ENCODE results near the gene TRAPPC4.

DNA sequence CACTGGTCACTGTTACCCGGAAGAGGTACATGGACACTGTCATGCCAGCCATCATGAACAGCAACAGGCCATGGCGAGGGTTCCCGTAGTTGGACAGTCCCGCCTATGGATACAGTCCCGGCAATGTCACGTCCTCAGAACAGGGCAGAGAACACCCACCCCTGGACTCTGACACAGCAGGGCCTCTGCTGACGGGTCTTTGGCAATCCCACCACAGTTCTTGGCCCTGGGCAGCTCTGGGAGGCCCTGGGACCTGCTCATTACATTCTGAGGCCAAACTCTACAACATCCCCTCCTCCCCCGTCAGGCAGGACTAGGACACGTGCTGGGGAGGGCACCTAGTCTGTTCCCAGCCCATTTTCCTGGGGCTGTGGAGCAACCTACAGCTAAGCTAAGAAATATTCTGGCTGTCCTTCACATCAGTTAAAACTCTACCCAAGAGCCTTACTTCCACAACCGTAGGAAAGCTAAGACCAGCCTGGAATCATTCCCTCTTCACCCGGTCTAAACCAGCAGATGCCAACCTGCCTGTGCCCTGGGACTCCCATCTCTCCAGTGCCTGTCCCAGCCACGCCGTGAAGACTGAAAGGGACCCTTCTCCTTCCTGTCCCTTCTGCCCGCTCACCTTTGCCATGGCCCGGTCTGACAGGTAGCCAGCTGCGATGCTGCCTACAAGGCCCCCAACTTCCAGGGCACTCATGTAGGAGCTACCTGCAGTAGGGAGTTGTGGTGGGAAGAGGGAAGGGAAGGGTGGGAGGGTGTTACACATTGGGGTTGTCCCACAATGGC lies 7.6 kb downstream of the TRAPPC4 start:
- TF ChIP-seq POLR2A (IDR thresholded peaks at IDR 0.05) = no peak
- no peak for TF ChIP-seq CTCF (IDR thresholded peaks at IDR 0.05)
